ENCODE results near the gene RNF148. TPM values are rescaled to one million over a fixed set of nuclear protein-coding genes. Genes with fewer than 3 reads are reported as not detected.

Gene RNF148
- total and polyA plus RNA-seq, 4 donors, result 0.09 to 3.5 (median 0.09) TPM; not detected in 1

- WGBS, result 87% methylated on average over 2 of the region's 2 CpGs
- DNase-seq (ENCODE audit: low spot score), result no peak
- no peak overlapping the region for H3K27ac ChIP-seq (ENCODE audit: low read depth in 1 of 2, low read length in 2 of 2)
These were observed 44.2 kb upstream of the RNF148 start for GRCh38 chr7:122746948-122747347.

GRCh38 chr7:122743211-122743610 lies 40.5 kb upstream of the RNF148 start:
- no peak overlapping the region for H3K27ac ChIP-seq (ENCODE audit: low read depth in 1 of 2, low read length in 2 of 2)
- H3K27me3 ChIP-seq (ENCODE audit: control insufficient read depth in 4 of 4, insufficient read depth in 4 of 4, low read length in 3 of 4), result no peaks in the 10 kb centered on the region
- H3K9me3 ChIP-seq (ENCODE audit: control insufficient read depth in 4 of 4, low read length in 3 of 4), result no peaks in the 10 kb centered on the region
- no peaks in the 10 kb centered on the region for H3K4me1 ChIP-seq (ENCODE audit: control insufficient read depth in 4 of 4, insufficient read depth in 4 of 4, low read length in 3 of 4)
- no peak overlapping the region for H3K4me3 ChIP-seq (ENCODE audit: low read depth in 1 of 3, low read length in 3 of 3)
- no peak overlapping the region for H3K9ac ChIP-seq (ENCODE audit: low read depth in 1 of 2, low read length in 2 of 2)
- no peak for DNase-seq (ENCODE audit: low spot score)
- H3K36me3 ChIP-seq (ENCODE audit: control insufficient read depth in 4 of 4, insufficient read depth in 3 of 4, low read depth in 1 of 4, low read length in 3 of 4), result no peaks in the 10 kb centered on the region
- TF ChIP-seq, protein P1, sequence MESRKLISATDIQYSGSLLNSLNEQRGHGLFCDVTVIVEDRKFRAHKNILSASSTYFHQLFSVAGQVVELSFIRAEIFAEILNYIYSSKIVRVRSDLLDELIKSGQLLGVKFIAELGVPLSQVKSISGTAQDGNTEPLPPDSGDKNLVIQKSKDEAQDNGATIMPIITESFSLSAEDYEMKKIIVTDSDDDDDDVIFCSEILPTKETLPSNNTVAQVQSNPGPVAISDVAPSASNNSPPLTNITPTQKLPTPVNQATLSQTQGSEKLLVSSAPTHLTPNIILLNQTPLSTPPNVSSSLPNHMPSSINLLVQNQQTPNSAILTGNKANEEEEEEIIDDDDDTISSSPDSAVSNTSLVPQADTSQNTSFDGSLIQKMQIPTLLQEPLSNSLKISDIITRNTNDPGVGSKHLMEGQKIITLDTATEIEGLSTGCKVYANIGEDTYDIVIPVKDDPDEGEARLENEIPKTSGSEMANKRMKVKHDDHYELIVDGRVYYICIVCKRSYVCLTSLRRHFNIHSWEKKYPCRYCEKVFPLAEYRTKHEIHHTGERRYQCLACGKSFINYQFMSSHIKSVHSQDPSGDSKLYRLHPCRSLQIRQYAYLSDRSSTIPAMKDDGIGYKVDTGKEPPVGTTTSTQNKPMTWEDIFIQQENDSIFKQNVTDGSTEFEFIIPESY (IDR thresholded peaks at IDR 0.05), result no peak
- TF ChIP-seq SP1 (IDR thresholded peaks at IDR 0.05), result no peak
- TF ChIP-seq YY1 (IDR thresholded peaks at IDR 0.05), result no peak
- no peak for TF ChIP-seq EGR1 (IDR thresholded peaks at IDR 0.05; ENCODE audit: low read depth in 2 of 2)
- no peak for TF ChIP-seq RAD21 (IDR thresholded peaks at IDR 0.05)
- TF ChIP-seq NR2F2 (IDR thresholded peaks at IDR 0.05), result no peak
- no peak for TF ChIP-seq FOXA2 (IDR thresholded peaks at IDR 0.05)
- TF ChIP-seq FOXA1 (IDR thresholded peaks at IDR 0.05), result no peak
- no peak for TF ChIP-seq JUND (IDR thresholded peaks at IDR 0.05)
- TF ChIP-seq HNF4A (conservative IDR thresholded peaks at IDR 0.05), result no peak
- TF ChIP-seq, protein P2, sequence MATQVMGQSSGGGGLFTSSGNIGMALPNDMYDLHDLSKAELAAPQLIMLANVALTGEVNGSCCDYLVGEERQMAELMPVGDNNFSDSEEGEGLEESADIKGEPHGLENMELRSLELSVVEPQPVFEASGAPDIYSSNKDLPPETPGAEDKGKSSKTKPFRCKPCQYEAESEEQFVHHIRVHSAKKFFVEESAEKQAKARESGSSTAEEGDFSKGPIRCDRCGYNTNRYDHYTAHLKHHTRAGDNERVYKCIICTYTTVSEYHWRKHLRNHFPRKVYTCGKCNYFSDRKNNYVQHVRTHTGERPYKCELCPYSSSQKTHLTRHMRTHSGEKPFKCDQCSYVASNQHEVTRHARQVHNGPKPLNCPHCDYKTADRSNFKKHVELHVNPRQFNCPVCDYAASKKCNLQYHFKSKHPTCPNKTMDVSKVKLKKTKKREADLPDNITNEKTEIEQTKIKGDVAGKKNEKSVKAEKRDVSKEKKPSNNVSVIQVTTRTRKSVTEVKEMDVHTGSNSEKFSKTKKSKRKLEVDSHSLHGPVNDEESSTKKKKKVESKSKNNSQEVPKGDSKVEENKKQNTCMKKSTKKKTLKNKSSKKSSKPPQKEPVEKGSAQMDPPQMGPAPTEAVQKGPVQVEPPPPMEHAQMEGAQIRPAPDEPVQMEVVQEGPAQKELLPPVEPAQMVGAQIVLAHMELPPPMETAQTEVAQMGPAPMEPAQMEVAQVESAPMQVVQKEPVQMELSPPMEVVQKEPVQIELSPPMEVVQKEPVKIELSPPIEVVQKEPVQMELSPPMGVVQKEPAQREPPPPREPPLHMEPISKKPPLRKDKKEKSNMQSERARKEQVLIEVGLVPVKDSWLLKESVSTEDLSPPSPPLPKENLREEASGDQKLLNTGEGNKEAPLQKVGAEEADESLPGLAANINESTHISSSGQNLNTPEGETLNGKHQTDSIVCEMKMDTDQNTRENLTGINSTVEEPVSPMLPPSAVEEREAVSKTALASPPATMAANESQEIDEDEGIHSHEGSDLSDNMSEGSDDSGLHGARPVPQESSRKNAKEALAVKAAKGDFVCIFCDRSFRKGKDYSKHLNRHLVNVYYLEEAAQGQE (IDR thresholded peaks at IDR 0.05), result no peak
- TF ChIP-seq GABPA (IDR thresholded peaks at IDR 0.05 in 1 of 2, conservative IDR thresholded peaks at IDR 0.05 in 1 of 2), result no peak
- TF ChIP-seq HNF4G (IDR thresholded peaks at IDR 0.05), result no peak
- TF ChIP-seq TAF1 (conservative IDR thresholded peaks at IDR 0.05), result no peak
- TF ChIP-seq, protein P3, sequence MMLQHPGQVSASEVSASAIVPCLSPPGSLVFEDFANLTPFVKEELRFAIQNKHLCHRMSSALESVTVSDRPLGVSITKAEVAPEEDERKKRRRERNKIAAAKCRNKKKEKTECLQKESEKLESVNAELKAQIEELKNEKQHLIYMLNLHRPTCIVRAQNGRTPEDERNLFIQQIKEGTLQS (IDR thresholded peaks at IDR 0.05), result no peak
- TF ChIP-seq MAX (IDR thresholded peaks at IDR 0.05), result no peak
- no peak for TF ChIP-seq RXRA (IDR thresholded peaks at IDR 0.05)

More at GRCh38 chr7:122746948-122747347, 44.2 kb upstream of the RNF148 start:
- Histone ChIP-seq H3K9me3 (ENCODE audit: control insufficient read depth in 4 of 4, low read length in 3 of 4) (no peaks in the 10 kb centered on the region), H3K9ac (ENCODE audit: low read depth in 1 of 2, low read length in 2 of 2) (no peak overlapping the region), H3K4me3 (ENCODE audit: low read depth in 1 of 3, low read length in 3 of 3) (no peak overlapping the region), H3K27me3 (ENCODE audit: control insufficient read depth in 4 of 4, insufficient read depth in 4 of 4, low read length in 3 of 4) (no peaks in the 10 kb centered on the region), H3K4me1 (ENCODE audit: control insufficient read depth in 4 of 4, insufficient read depth in 4 of 4, low read length in 3 of 4) (no peaks in the 10 kb centered on the region), H3K36me3 (ENCODE audit: control insufficient read depth in 4 of 4, insufficient read depth in 3 of 4, low read depth in 1 of 4, low read length in 3 of 4) (no peaks in the 10 kb centered on the region)
- TF ChIP-seq, protein P3 (IDR thresholded peaks at IDR 0.05), result no peak
- no peak for TF ChIP-seq FOXA2 (IDR thresholded peaks at IDR 0.05)
- TF ChIP-seq MAX (IDR thresholded peaks at IDR 0.05), result no peak
- TF ChIP-seq NR2F2 (IDR thresholded peaks at IDR 0.05), result no peak
- no peak for TF ChIP-seq SP1 (IDR thresholded peaks at IDR 0.05)
- TF ChIP-seq HNF4G (IDR thresholded peaks at IDR 0.05), result no peak
- no peak for TF ChIP-seq FOXA1 (IDR thresholded peaks at IDR 0.05)
- no peak for TF ChIP-seq GABPA (IDR thresholded peaks at IDR 0.05 in 1 of 2, conservative IDR thresholded peaks at IDR 0.05 in 1 of 2)
- TF ChIP-seq JUND (IDR thresholded peaks at IDR 0.05), result no peak
- TF ChIP-seq HNF4A (conservative IDR thresholded peaks at IDR 0.05), result no peak
- TF ChIP-seq TAF1 (conservative IDR thresholded peaks at IDR 0.05), result no peak
- TF ChIP-seq RAD21 (IDR thresholded peaks at IDR 0.05), result no peak
- TF ChIP-seq, protein P2 (IDR thresholded peaks at IDR 0.05), result no peak
- TF ChIP-seq RXRA (IDR thresholded peaks at IDR 0.05), result no peak

All from liver (tissue), 9 donors.